ES-I3 (cell line): Measurements from ENCODE around the gene SELENOT.
"Not testable (repeated sequence)": the region's sequence is repeated elsewhere in the genome, so short reads cannot be mapped to it uniquely, and the experiment has no call there.

Experiments used
- H3K36me3 ChIP-seq: 2 replicates; pipeline ENCODE4 v1.6.1; 2013; ENCODE audit warnings: mild to moderate bottlenecking, low read length, control low read depth, moderate library complexity; ENCODE audit not compliant: insufficient read depth
- H3K4me1 ChIP-seq: 2 replicates; pipeline ENCODE4 v1.6.1; 2013; ENCODE audit warnings: mild to moderate bottlenecking, control low read depth, low read length; ENCODE audit not compliant: insufficient read depth
- H3K9ac ChIP-seq: 2 replicates; pipeline ENCODE4 v1.6.1; 2013; ENCODE audit warnings: low read depth, mild to moderate bottlenecking, low read length, moderate library complexity
- H3K9me3 ChIP-seq: 2 replicates; pipeline ENCODE4 v1.6.1; 2013; ENCODE audit warnings: mild to moderate bottlenecking, low read length, moderate library complexity; ENCODE audit not compliant: control insufficient read depth, insufficient read depth

Gene SELENOT

GRCh38 chr3:150599611-150600297, 3.4 kb upstream of the SELENOT start:
- Histone ChIP-seq H3K9ac (peak overlapping the region; percentile 13; the same call in 1 of the 2 replicates), H3K36me3 (no peaks in the 10 kb centered on the region), H3K4me1 (peaks cover 23% of the 10 kb centered on the region), H3K9me3 (no peaks in the 10 kb centered on the region)

- H3K36me3 ChIP-seq, H3K9me3 ChIP-seq: not testable (repeated sequence)
- Histone ChIP-seq H3K9ac (peak overlapping the region; percentile 17; the same call in 1 of the 2 replicates), H3K4me1 (peaks cover 30% of the 10 kb centered on the region)
These were observed 2.2 kb upstream of the SELENOT start for GRCh38 chr3:150600647-150601530.

- Histone ChIP-seq H3K9ac (peak overlapping the region; percentile 81), H3K36me3 (no peaks in the 10 kb centered on the region), H3K4me1 (peaks cover 34% of the 10 kb centered on the region), H3K9me3 (no peaks in the 10 kb centered on the region)
These were observed 532 bp upstream of the SELENOT start for GRCh38 chr3:150602426-150603152.

- H3K36me3 ChIP-seq, result no peaks in the 10 kb centered on the region
- peaks cover 30% of the 10 kb centered on the region for H3K4me1 ChIP-seq
- H3K9me3 ChIP-seq, result no peaks in the 10 kb centered on the region
- H3K9ac ChIP-seq, result peak overlapping the region; percentile 81
These were observed 829 bp downstream of the SELENOT start for GRCh38 chr3:150603980-150604319.

- H3K9ac ChIP-seq, result no peak overlapping the region
- H3K36me3 ChIP-seq, result no peaks in the 10 kb centered on the region
- H3K4me1 ChIP-seq, result peaks cover 16% of the 10 kb centered on the region
- H3K9me3 ChIP-seq, result no peaks in the 10 kb centered on the region
These were observed 3.0 kb downstream of the SELENOT start for GRCh38 chr3:150605998-150606641.

GRCh38 chr3:150607267-150608065, 4.3 kb downstream of the SELENOT start:
- no peaks in the 10 kb centered on the region for H3K36me3 ChIP-seq
- no peak overlapping the region for H3K9ac ChIP-seq
- H3K4me1 ChIP-seq, result peaks cover 16% of the 10 kb centered on the region
- no peaks in the 10 kb centered on the region for H3K9me3 ChIP-seq

- H3K4me1 ChIP-seq, result peaks cover 16% of the 10 kb centered on the region
These were observed 6.9 kb downstream of the SELENOT start for GRCh38 chr3:150609988-150610387.

GRCh38 chr3:150610785-150611184, 7.7 kb downstream of the SELENOT start:
- Histone ChIP-seq H3K36me3 (peaks cover 3% of the 10 kb centered on the region), H3K4me1 (peaks cover 10% of the 10 kb centered on the region), H3K9me3 (peaks cover 2% of the 10 kb centered on the region; the same call in 1 of the 2 replicates), H3K9ac (no peak overlapping the region)

More at GRCh38 chr3:150609988-150610387, 6.9 kb downstream of the SELENOT start:
- Histone ChIP-seq H3K36me3 (peaks cover 3% of the 10 kb centered on the region), H3K9ac (no peak overlapping the region), H3K9me3 (peaks cover 2% of the 10 kb centered on the region; the same call in 1 of the 2 replicates)

GRCh38 chr3:150611666-150612065, 8.5 kb downstream of the SELENOT start:
- Histone ChIP-seq H3K9ac (no peak overlapping the region), H3K4me1 (peaks cover 8% of the 10 kb centered on the region), H3K9me3 (peaks cover 2% of the 10 kb centered on the region; the same call in 1 of the 2 replicates), H3K36me3 (peaks cover 3% of the 10 kb centered on the region)

- Histone ChIP-seq H3K4me1 (peaks cover 6% of the 10 kb centered on the region), H3K36me3 (peaks cover 3% of the 10 kb centered on the region), H3K9me3 (peaks cover 2% of the 10 kb centered on the region; the same call in 1 of the 2 replicates), H3K9ac (no peak overlapping the region)
These were observed 9.4 kb downstream of the SELENOT start for GRCh38 chr3:150612494-150612893.

- Histone ChIP-seq H3K9me3 (peaks cover 2% of the 10 kb centered on the region; the same call in 1 of the 2 replicates), H3K9ac (no peak overlapping the region), H3K36me3 (peaks cover 3% of the 10 kb centered on the region), H3K4me1 (peaks cover under 1% of the 10 kb centered on the region; the same call in 1 of the 2 replicates)
These were observed 9.9 kb downstream of the SELENOT start for GRCh38 chr3:150613034-150613433.

- Histone ChIP-seq H3K9me3 (peaks cover 2% of the 10 kb centered on the region; the same call in 1 of the 2 replicates), H3K36me3 (peaks cover 3% of the 10 kb centered on the region), H3K9ac (no peak overlapping the region), H3K4me1 (no peaks in the 10 kb centered on the region)
These were observed 10.8 kb downstream of the SELENOT start for GRCh38 chr3:150613709-150614480.
